Fibroblast of pulmonary artery (primary cell): ENCODE data around the gene RDH13.
"Not testable (repeated sequence)": the region's sequence is repeated elsewhere in the genome, so short reads cannot be mapped to it uniquely, and the experiment has no call there.

Experiments
- DNase-seq: peaks from one replicate; pipeline ENCODE4 v3.0.0-alpha.2; 2010; ENCODE audit warnings: low read depth
- H3K4me3 ChIP-seq: replicated peaks from 2 replicates; pipeline ENCODE4 v1.5.1; 2011; ENCODE audit warnings: low read depth, mild to moderate bottlenecking, control low read depth, low read length, moderate library complexity
- CTCF ChIP-seq: IDR thresholded peaks from 2 replicates; pipeline ENCODE4 v1.5.1; 2011; ENCODE audit warnings: mild to moderate bottlenecking, control low read depth, low read length, inconsistent platforms; ENCODE audit errors: missing control alignments

RDH13 gene

DNA sequence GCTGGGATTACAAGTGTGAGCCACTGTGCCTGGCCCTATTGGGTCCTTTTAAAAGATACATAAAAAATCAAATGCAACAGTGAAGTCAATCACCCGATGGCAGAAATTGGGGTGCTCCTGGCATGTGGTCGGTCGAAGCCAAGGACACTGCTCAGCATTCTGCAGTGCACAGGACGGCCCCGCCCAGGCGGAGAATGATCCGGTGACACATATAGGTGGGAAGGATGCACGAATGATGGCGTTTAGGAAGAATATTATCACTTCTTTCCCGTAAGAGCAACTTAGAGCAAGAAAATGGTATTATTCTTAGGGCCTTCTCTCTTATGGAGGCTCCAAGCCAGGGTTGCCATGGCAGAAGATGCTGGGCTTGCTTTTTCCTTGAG is 21.7 kb downstream of the RDH13 start:
- H3K4me3 ChIP-seq = no peak overlapping the region
- no peak for DNase-seq
- no peak for TF ChIP-seq CTCF

GRCh38 chr19:55040654-55041053 is 22.3 kb downstream of the RDH13 start:
- H3K4me3 ChIP-seq, DNase-seq: not testable (repeated sequence)

DNA sequence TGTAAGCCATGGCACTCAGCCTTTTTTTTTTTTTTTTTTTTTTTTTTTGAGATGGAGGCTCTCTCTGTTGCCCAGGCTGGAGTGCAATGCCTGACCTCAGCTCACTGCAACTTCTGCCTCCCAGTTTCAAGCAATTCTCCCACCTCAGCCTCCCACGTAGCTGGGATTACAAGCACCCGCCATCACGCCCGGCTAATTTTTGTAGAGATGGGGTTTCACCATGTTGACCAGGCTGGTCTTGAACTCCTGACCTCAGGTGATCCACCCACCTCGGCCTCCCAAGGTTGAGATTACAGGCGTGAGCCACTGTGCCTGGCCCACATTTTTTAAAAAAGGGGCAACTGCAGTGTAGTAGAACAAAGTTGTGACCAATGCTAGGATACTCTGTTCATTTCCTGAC is 25.3 kb downstream of the RDH13 start:
- not testable (repeated sequence) for DNase-seq, H3K4me3 ChIP-seq

DNA sequence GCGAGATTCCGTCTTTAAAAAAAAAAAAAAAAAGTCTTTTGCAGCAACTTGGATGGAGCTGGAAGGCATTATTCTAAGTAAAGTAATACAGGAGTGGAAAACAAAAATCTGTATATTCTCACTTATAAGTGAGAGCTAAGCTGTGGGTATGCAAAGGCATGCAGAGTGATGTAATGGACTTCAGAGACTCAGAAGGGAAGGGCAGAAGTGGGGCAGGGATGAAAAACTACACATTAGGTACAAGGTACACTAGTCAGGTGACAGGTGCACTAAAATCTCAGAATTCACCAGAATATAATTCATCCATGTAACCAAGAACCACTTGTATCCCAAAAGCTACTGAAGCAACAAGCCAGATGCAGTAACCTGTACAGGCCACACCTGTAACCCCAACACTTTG is 26.9 kb downstream of the RDH13 start:
- DNase-seq = no peak

GRCh38 chr19:55034751-55035150 is 28.2 kb downstream of the RDH13 start:
- TF ChIP-seq CTCF = no peak
- DNase-seq = no peak
- no peak overlapping the region for H3K4me3 ChIP-seq

More for the DNA sequence above, 26.9 kb downstream of the RDH13 start:
- H3K4me3 ChIP-seq = no peak overlapping the region
- no peak for TF ChIP-seq CTCF

DNA sequence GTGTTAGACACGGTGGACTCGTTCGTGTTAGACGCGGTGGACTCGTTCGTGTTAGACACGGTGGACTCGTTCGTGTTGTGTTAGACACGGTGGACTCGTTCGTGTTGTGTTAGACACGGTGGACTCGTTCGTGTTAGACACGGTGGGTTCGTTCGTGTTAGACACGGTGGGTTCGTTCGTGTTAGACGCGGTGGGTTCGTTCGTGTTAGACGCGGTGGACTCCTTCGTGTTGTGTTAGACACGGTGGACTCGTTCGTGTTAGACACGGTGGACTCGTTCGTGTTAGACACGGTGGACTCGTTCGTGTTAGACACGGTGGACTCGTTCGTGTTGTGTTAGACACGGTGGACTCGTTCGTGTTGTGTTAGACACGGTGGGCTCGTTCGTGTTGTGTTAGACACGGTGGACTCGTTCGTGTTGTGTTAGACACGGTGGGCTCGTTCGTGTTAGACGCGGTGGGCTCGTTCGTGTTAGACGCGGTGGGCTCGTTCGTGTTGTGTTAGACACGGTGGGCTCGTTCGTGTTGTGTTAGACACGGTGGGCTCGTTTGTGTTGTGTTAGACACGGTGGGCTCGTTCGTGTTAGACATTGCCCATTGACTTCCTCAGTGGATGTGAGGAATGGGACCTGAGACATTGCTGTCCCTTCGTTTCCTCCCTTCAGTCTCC is 29.8 kb downstream of the RDH13 start:
- H3K4me3 ChIP-seq, DNase-seq: not testable (repeated sequence)

- no peak overlapping the region for H3K4me3 ChIP-seq
- TF ChIP-seq CTCF = no peak
- DNase-seq = no peak
Observed at GRCh38 chr19:55032170-55032800, 30.7 kb downstream of the RDH13 start.

DNA sequence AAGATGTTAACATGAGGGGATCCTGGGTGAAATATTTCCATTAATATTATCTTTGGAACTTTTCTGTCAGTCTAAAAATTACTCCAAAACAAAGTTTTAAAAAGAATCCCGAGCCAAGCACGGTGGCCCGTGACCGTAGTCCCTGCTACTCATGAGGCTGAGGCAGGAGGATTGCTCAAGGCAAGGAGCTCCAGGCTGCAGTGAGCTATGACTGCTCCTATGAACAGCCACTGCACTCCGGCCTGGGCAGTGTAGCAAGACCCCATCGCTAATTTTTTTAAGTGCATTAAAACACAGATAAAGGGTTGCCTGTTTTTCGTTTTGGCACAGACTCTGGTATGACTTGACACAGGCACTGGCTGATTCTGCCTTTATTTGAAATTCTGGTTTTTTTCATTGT is 31.8 kb downstream of the RDH13 start:
- no peak for DNase-seq
- H3K4me3 ChIP-seq = no peak overlapping the region
- TF ChIP-seq CTCF = no peak

- no peak for TF ChIP-seq CTCF
- H3K4me3 ChIP-seq = no peak overlapping the region
- no peak for DNase-seq
Observed at GRCh38 chr19:55028757-55029156, 34.2 kb downstream of the RDH13 start.
